ENCODE data around the gene NTM. TPM values are rescaled to one million over a fixed set of nuclear protein-coding genes. Genes with fewer than 3 reads are reported as not detected.

The NTM gene
- total RNA-seq, 4 donors from 2014 or later = 0.78 to 1.1 (median 0.88) TPM; not detected in 1

- intact Hi-C loops (cut with DNase I) = no loop called here
These were observed 703.4 kb downstream of the NTM start for GRCh38 chr11:132073787-132074186.

GRCh38 chr11:132075447-132075846, 705.0 kb downstream of the NTM start:
- 78 to 84% methylated on average over 1 of the region's 1 CpG for WGBS, 2 donors
- no peaks in the 10 kb centered on the region for H3K4me1 ChIP-seq
- no peaks in the 10 kb centered on the region for H3K9me3 ChIP-seq
- H3K36me3 ChIP-seq = no peaks in the 10 kb centered on the region
- no peak overlapping the region for H3K4me3 ChIP-seq (replicated peaks in 1 of 3)
- TF ChIP-seq CTCF (IDR thresholded peaks at IDR 0.05) = no peak
- no peak for TF ChIP-seq POLR2A (IDR thresholded peaks at IDR 0.05)
- no peak overlapping the region for H3K27ac ChIP-seq
- no peak for DNase-seq
- H3K27me3 ChIP-seq = no peaks in the 10 kb centered on the region
- intact Hi-C loops (cut with DNase I) = no loop called here

More at GRCh38 chr11:132073787-132074186, 703.4 kb downstream of the NTM start:
- TF ChIP-seq CTCF (IDR thresholded peaks at IDR 0.05) = no peak
- TF ChIP-seq POLR2A (IDR thresholded peaks at IDR 0.05) = no peak
- Histone ChIP-seq H3K4me3 (replicated peaks in 1 of 3) (no peak overlapping the region), H3K36me3 (no peaks in the 10 kb centered on the region), H3K27ac (no peak overlapping the region), H3K9me3 (no peaks in the 10 kb centered on the region), H3K27me3 (no peaks in the 10 kb centered on the region), H3K4me1 (no peaks in the 10 kb centered on the region)
- 62 to 67% methylated on average over 1 of the region's 1 CpG for WGBS, 2 donors
- DNase-seq = no peak

- H3K9me3 ChIP-seq = no peaks in the 10 kb centered on the region
- H3K4me3 ChIP-seq (replicated peaks in 1 of 3) = no peak overlapping the region
- no peaks in the 10 kb centered on the region for H3K27me3 ChIP-seq
- DNase-seq = no peak
- H3K27ac ChIP-seq = no peak overlapping the region
- no peaks in the 10 kb centered on the region for H3K4me1 ChIP-seq
- no peaks in the 10 kb centered on the region for H3K36me3 ChIP-seq
- TF ChIP-seq CTCF (IDR thresholded peaks at IDR 0.05) (no peak), POLR2A (IDR thresholded peaks at IDR 0.05) (no peak)
- intact Hi-C loops (cut with DNase I) = no loop called here
These were observed 707.0 kb downstream of the NTM start for GRCh38 chr11:132077416-132077815.

GRCh38 chr11:132078264-132079076, 708.1 kb downstream of the NTM start:
- H3K27me3 ChIP-seq = no peaks in the 10 kb centered on the region

More at GRCh38 chr11:132078264-132079076, 708.1 kb downstream of the NTM start:
- intact Hi-C loops (cut with DNase I) = no loop called here
- H3K36me3 ChIP-seq = no peaks in the 10 kb centered on the region
- WGBS, 2 donors = 72 to 77% methylated on average over 17 of the region's 17 CpGs
- no peak for TF ChIP-seq POLR2A (IDR thresholded peaks at IDR 0.05)
- TF ChIP-seq CTCF (IDR thresholded peaks at IDR 0.05) = no peak
- no peak overlapping the region for H3K27ac ChIP-seq
- no peak for DNase-seq
- no peaks in the 10 kb centered on the region for H3K4me1 ChIP-seq
- H3K9me3 ChIP-seq = no peaks in the 10 kb centered on the region
- H3K4me3 ChIP-seq (replicated peaks in 1 of 3) = no peak overlapping the region
